GM12892 (cell line): ENCODE measurements around the gene CCND1.

Experiments
- DNase-seq: peaks from one replicate; pipeline ENCODE4 v3.0.0; 2011; ENCODE audit not compliant: insufficient read length
- FAIRE-seq: peaks from 2 replicates; lab custom pipeline; 2011; peaks lifted over from hg19 to GRCh38; lab: Jason Lieb, UNC
- POLR2A ChIP-seq: IDR thresholded peaks from 2 replicates; pipeline ENCODE4 v1.6.1; 2011; ENCODE audit warnings: low read depth, low read length, control low read depth
- POLR2AphosphoS5 ChIP-seq: IDR thresholded peaks from 2 replicates; pipeline ENCODE4 v1.6.1; 2011; ENCODE audit warnings: low read depth, low read length, control low read depth
- TAF1 ChIP-seq: IDR thresholded peaks from 2 replicates; pipeline ENCODE4 v1.6.1; 2011; ENCODE audit warnings: low read depth, mild to moderate bottlenecking, control low read depth, low read length, borderline replicate concordance

Gene CCND1

DNA sequence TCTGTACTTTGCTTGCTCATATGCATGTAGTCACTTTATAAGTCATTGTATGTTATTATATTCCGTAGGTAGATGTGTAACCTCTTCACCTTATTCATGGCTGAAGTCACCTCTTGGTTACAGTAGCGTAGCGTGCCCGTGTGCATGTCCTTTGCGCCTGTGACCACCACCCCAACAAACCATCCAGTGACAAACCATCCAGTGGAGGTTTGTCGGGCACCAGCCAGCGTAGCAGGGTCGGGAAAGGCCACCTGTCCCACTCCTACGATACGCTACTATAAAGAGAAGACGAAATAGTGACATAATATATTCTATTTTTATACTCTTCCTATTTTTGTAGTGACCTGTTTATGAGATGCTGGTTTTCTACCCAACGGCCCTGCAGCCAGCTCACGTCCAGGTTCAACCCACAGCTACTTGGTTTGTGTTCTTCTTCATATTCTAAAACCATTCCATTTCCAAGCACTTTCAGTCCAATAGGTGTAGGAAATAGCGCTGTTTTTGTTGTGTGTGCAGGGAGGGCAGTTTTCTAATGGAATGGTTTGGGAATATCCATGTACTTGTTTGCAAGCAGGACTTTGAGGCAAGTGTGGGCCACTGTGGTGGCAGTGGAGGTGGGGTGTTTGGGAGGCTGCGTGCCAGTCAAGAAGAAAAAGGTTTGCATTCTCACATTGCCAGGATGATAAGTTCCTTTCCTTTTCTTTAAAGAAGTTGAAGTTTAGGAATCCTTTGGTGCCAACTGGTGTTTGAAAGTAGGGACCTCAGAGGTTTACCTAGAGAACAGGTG, 11.1 kb downstream of the CCND1 start:
- no peak for TF ChIP-seq POLR2A
- TF ChIP-seq POLR2AphosphoS5 = no peak
- DNase-seq = no peak
- no peak for FAIRE-seq

DNA sequence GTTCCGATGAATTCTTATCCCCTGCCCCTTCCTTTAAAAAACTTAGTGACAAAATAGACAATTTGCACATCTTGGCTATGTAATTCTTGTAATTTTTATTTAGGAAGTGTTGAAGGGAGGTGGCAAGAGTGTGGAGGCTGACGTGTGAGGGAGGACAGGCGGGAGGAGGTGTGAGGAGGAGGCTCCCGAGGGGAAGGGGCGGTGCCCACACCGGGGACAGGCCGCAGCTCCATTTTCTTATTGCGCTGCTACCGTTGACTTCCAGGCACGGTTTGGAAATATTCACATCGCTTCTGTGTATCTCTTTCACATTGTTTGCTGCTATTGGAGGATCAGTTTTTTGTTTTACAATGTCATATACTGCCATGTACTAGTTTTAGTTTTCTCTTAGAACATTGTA, 12.0 kb downstream of the CCND1 start:
- no peak for FAIRE-seq
- DNase-seq = no peak
- no peak for TF ChIP-seq POLR2AphosphoS5
- TF ChIP-seq TAF1 = no peak
- TF ChIP-seq POLR2A = no peak

DNA sequence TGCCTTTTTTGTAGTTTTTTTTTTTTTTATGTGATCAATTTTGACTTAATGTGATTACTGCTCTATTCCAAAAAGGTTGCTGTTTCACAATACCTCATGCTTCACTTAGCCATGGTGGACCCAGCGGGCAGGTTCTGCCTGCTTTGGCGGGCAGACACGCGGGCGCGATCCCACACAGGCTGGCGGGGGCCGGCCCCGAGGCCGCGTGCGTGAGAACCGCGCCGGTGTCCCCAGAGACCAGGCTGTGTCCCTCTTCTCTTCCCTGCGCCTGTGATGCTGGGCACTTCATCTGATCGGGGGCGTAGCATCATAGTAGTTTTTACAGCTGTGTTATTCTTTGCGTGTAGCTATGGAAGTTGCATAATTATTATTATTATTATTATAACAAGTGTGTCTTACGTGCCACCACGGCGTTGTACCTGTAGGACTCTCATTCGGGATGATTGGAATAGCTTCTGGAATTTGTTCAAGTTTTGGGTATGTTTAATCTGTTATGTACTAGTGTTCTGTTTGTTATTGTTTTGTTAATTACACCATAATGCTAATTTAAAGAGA, 12.5 kb downstream of the CCND1 start:
- FAIRE-seq = no peak
- DNase-seq = no peak

DNA sequence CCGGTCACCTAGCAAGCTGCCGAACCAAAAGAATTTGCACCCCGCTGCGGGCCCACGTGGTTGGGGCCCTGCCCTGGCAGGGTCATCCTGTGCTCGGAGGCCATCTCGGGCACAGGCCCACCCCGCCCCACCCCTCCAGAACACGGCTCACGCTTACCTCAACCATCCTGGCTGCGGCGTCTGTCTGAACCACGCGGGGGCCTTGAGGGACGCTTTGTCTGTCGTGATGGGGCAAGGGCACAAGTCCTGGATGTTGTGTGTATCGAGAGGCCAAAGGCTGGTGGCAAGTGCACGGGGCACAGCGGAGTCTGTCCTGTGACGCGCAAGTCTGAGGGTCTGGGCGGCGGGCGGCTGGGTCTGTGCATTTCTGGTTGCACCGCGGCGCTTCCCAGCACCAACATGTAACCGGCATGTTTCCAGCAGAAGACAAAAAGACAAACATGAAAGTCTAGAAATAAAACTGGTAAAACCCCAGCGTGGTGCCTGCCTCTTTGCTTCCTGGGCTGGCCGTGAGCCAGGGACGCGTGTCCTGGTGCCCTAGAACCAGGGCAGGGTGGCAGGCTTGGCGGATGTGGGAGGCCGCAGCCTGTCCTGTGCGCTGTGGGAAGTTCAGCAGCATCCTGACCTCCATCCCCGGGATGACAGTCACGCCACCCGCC, 13.2 kb downstream of the CCND1 start:
- no peak for TF ChIP-seq POLR2A
- no peak for TF ChIP-seq POLR2AphosphoS5
- no peak for TF ChIP-seq TAF1
- DNase-seq (no peak), FAIRE-seq (no peak)

More for the DNA sequence above, 12.5 kb downstream of the CCND1 start:
- no peak for TF ChIP-seq TAF1
- no peak for TF ChIP-seq POLR2AphosphoS5
- TF ChIP-seq POLR2A = no peak

DNA sequence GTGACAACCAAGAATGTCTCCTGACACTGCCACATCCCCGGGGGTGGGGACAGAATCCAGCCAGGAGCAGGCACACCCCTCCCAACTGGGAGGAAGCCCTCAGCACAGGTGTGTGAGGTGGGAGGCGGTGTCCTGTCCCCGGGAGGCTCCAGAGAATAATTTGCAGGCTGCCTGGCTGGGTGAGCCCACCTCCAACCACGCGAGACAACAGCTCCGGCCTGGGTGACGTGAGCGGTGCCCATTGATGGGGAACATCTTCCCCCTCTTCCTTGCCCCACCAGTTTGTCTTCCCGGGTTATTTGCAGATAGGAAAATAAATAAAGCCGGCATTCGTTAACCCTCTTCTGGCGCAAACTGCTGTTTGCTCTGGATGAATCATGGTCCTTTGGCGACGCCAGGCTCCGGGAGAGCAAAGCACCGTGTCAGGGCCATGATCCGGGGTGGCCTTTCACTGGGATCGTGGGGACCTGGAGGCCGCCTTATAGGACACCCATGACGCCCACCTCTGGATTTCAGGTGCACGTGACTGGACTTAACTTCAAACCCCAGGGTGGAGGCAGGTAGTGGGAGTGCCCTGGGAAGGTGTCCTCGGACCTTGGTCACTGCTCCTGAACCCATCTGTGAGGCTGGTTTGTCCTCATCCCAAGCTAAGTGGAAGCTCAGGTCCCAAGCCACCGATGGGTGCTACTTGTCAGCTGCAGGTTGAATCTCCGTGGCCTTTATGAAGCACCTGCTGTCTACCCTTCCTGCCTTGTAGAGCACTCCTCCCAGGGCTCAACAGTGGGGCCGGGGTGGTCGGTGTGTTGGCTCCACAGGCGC, 13.9 kb downstream of the CCND1 start:
- no peak for DNase-seq
- no peak for TF ChIP-seq POLR2AphosphoS5
- no peak for TF ChIP-seq POLR2A
- no peak for TF ChIP-seq TAF1
- no peak for FAIRE-seq

- DNase-seq (no peak), FAIRE-seq (no peak)
- TF ChIP-seq TAF1 (no peak), POLR2A (no peak), POLR2AphosphoS5 (no peak)
These were observed 14.8 kb downstream of the CCND1 start for GRCh38 chr11:69655479-69656428.

DNA sequence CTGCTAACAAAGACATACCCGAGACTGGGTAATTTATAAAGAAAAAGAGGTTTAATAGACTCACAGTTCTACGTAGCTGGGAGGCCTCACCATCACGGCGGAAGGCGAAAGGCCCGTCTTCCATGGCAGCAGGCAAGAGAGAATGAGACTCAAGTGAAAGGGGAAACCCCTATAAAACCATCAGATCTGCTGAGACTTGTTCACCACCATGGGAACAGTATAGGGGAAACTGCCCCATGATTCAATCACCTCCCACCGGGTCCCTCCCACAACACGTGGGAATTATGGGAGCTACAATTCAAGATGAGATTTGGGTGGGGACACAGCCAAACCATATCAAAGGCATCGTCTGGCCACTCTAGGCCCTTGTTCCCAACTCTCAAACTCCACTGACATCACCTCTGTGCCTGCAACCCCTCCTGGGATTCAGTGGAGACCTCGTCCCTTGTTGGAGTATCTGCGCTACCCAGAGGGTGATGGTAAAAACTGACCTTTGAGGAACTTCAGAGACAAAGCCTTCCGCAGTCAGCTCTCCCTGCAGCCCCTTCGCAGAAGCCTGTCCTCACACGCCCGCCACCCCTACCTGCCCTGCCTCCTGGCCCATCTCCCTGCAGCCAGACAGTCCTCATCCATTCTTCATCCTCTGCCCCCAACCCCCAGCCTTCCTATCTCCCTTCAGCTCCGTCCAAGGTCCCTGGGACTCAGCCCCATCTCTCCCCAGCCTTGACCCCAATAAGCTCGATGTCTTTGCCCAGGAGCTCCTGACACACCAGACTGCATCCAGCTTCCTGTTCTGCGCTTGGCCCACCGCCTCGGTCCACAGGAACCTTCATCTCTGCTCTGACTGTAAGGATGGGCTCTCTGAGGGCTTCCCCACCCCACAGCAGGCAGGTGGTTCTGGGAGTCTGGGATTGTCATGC, 15.8 kb downstream of the CCND1 start:
- no peak for FAIRE-seq
- no peak for DNase-seq
- TF ChIP-seq POLR2A (no peak), POLR2AphosphoS5 (no peak), TAF1 (no peak)

GRCh38 chr11:69657456-69657910, 16.5 kb downstream of the CCND1 start:
- no peak for FAIRE-seq
- TF ChIP-seq POLR2A (no peak), POLR2AphosphoS5 (no peak), TAF1 (no peak)
- no peak for DNase-seq

- no peak for DNase-seq
- FAIRE-seq = no peak
- no peak for TF ChIP-seq TAF1
- TF ChIP-seq POLR2A = no peak
- no peak for TF ChIP-seq POLR2AphosphoS5
These were observed 17.1 kb downstream of the CCND1 start for GRCh38 chr11:69657911-69658625.
